Measurements from ENCODE around the gene EEPD1.

DNA sequence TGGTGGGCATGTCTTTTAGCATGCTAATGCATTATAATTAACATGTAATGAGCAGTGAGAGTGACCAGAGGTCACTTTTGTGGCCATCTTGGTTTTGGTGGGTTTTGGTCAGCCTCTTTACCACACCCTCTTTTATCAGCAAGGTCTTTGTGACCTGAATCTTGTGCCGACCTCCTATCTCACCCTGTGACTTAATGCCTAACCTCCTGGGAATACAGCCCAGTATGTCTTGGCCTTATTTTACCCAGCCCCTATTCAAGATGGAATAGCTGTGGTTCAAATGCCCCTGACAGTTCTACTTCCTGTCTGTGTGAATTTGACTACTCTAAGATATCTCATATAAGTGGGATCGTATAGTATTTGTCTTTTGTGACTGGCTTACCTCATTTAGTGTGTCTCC is 85.1 kb downstream of the EEPD1 start:
- TF ChIP-seq CTCF (IDR thresholded peaks at IDR 0.05): no peak
- no peak for TF ChIP-seq POLR2AphosphoS5 (IDR thresholded peaks at IDR 0.05; ENCODE audit: low read depth, low read length)
- no peak for TF ChIP-seq REST (IDR thresholded peaks at IDR 0.05; ENCODE audit: insufficient read depth in 1 of 2, low read depth in 2 of 2, low read length in 1 of 2)

Measured in Panc1 (cell line).